Endothelial cell of umbilical vein (primary cell): Measurements from ENCODE around the gene ALLC.

Source experiments
- CTCF ChIP-seq, 2 donors: IDR thresholded peaks; 1 replicate in 1 of 2; 2 replicates in 1 of 2; pipeline ENCODE4 v1.5.1; 2011; ENCODE audit warnings: low read length in 2 of 2, mild to moderate bottlenecking in 2 of 2, moderate library complexity in 2 of 2, control low read depth in 1 of 2, inconsistent platforms in 1 of 2, low read depth in 1 of 2; ENCODE audit not compliant: insufficient read depth in 1 of 2; ENCODE audit errors: extremely low read depth in 1 of 2
- EZH2 ChIP-seq: IDR thresholded peaks from 2 replicates; pipeline ENCODE4 v1.6.1; 2012; ENCODE audit warnings: borderline replicate concordance, low read depth, mild to moderate bottlenecking, moderate library complexity, low read length, inconsistent platforms; ENCODE audit not compliant: severe bottlenecking
- FOS ChIP-seq: IDR thresholded peaks from 2 replicates; pipeline ENCODE4 v1.6.1; 2011; ENCODE audit warnings: mild to moderate bottlenecking, low read length, moderate library complexity, borderline replicate concordance; ENCODE audit not compliant: insufficient read depth
- GATA2 ChIP-seq: IDR thresholded peaks from 2 replicates; pipeline ENCODE4 v1.7.0; 2011; ENCODE audit warnings: low read depth, mild to moderate bottlenecking, moderate library complexity, mixed read lengths, low read length; ENCODE audit not compliant: insufficient read length, insufficient read depth
- JUN ChIP-seq: IDR thresholded peaks from 2 replicates; pipeline ENCODE4 v1.6.1; 2011; ENCODE audit warnings: borderline replicate concordance, low read depth; ENCODE audit not compliant: insufficient read length, insufficient read depth
- MAX ChIP-seq: IDR thresholded peaks from 2 replicates; pipeline ENCODE4 v1.6.1; 2011; ENCODE audit not compliant: insufficient read depth, insufficient read length
- MYC ChIP-seq: IDR thresholded peaks from one replicate; pipeline ENCODE4 v1.6.1; 2011; ENCODE audit warnings: mild to moderate bottlenecking, low read depth, low read length
- POLR2A ChIP-seq: IDR thresholded peaks from 2 replicates; pipeline ENCODE4 v1.6.1; 2012; ENCODE audit warnings: low read depth, mild to moderate bottlenecking, control low read depth, low read length
- POLR2AphosphoS5 ChIP-seq: IDR thresholded peaks from 2 replicates; pipeline ENCODE4 v1.6.1; 2012; ENCODE audit warnings: low read depth, mild to moderate bottlenecking, control low read depth, low read length, moderate library complexity; ENCODE audit not compliant: insufficient read depth

GRCh38 chr2:3681625-3682024 lies 23.6 kb downstream of the ALLC start:
- TF ChIP-seq CTCF (IDR thresholded peaks at IDR 0.05; ENCODE audit: extremely low read depth in 1 of 2, insufficient read depth in 1 of 2, low read depth in 1 of 2, low read length in 2 of 2) (no peak), MYC (no peak), POLR2A (no peak), POLR2AphosphoS5 (no peak), EZH2 (no peak), GATA2 (no peak), MAX (no peak), JUN (no peak), FOS (no peak)
